HG03108 (cell line): ENCODE results near the gene TMEM61.
A peak's percentile ranks its signal among the peaks of the same experiment; 100 is the strongest.
"Not testable (repeated sequence)": the region's sequence is repeated elsewhere in the genome, so short reads cannot be mapped to it uniquely, and the experiment has no call there.

Source experiments
- ATAC-seq: cut with Tn5 transposase; IDR thresholded peaks from one replicate; pipeline ENCODE4 v1.9.1; 2021; ENCODE audit warnings: moderate library complexity; ENCODE audit not compliant: unreplicated experiment

TMEM61 gene

GRCh38 chr1:54980528-54981241 lies at the start of gene TMEM61:
Gene TMEM61, plus strand, starts transcription at chr1:54980628. Its CDS starts 438 bp downstream, at chr1:54981066.
- ATAC-seq = no peak

DNA sequence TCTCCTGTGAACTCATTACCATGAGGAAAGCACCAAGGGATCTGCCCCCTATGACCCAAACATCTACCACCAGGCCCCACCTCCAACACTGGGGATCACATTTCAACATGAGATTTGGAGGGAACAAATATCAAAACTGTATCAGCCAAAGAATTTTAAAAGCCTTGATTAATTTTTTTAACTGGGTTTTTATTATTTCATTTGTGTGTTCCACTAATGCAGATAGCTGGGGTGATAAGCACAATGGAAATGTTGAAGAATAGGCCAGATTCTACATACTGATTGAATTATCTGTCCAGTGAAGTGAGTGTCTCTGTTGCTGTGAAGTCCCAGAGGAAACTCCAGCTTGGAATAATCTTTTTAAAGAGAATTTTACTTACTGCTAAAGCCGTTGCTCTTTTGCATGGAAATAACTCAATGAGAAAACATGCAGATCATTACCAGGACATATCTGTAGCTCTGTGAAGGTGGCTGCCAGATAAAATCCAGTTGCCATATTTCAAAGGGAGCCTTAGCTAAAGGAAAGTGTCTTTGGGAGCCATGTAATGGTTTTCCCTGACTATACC lies 49.1 kb upstream of the TMEM61 start:
- ATAC-seq = no peak

DNA sequence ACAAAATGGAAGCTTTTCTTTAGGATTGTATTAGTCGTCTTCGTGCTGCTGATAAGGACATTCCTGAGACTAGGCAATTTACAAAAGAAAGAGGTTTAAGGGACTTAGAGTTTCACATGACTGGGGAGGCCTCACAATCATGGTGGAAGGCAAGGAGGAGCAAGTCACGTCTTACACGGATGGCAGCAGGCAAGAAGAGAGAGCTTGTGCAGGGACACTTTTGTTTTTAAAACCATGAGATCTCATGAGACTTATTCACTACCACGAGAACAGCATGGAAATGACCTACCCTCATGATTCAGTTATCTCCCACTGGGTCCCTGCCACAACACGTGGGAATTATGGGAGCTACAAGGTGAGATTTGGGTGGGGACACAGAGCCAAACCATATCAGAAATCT lies 46.3 kb upstream of the TMEM61 start:
- not testable (repeated sequence) for ATAC-seq

- no peak for ATAC-seq
Observed at GRCh38 chr1:54934869-54935268, 45.6 kb upstream of the TMEM61 start.

DNA sequence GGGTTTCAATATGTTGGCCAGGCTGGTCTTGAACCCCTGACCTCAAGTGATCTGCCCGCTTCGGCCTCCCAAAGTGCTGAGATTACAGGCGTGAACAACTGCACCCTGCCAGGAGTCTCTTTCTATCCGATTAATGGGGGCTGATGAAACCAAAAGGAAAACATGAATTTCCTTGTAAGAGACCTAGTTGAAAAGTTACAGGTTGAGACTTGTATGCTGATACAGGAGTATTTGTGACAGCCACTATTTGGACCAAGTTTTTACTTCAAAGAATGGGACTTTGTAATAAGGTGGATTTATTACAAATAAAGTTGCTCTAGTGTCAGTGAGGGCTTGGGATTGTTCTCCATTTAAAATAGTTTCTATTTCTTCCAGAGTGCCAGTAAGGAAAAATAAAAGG lies 43.6 kb upstream of the TMEM61 start:
- ATAC-seq = no peak

DNA sequence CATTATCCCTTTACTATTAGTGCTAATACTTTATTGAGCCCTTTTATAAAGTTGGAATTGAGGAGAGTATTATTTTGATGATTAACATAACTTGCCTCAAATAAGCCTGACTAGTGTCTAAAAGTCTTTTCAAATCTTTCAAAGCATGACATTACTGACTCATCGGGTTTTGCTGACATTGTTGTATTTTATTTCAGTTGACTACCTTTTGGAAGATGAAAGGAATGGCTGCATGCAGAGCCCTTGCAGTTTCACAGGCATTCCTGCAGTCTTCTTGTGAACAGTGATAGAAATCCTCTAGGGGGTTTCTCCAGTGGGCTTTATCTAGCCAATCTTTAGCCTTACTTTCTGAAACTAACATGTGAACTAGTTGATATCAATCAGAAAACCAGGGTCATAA lies 43.0 kb upstream of the TMEM61 start:
- no peak for ATAC-seq

DNA sequence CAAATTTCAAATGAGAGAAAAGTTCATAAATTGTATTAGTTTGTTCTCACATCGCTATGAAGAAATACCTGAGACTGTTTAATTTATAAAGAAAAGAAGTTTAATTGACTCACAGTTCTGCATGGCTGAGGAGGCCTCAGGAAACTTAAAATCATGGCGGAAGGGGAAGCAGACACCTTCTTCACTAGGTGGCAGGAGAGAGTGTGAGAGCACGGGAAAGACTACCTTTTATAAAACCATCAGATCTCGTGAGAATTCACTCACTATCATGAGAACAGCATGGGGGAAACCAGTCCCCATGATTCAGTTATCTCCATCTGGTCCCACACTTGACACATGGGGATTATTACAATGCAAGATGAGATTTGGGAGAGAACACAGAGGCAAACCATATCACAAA lies 41.5 kb upstream of the TMEM61 start:
- ATAC-seq = not testable (repeated sequence)

- no peak for ATAC-seq
Observed at GRCh38 chr1:54940042-54940441, 40.4 kb upstream of the TMEM61 start.

DNA sequence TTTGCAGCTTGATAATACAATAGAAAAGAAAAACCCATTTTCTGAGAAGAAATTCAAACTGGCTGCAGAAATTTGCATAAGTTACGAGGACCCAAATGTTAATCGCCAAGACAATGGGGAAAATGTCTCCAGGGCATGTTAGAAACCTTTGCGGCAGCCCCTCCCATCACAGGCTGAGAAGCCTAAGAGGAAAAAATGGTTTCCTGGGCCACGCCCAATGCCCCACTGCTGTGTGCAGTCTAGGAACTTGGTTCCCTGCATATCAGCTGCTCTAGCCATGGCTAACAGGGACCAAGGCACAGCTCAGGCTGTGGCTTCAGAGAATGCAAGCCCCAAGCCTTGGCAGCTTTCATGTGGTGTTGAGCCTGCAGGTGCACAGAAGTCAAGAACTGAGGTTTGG lies 37.5 kb upstream of the TMEM61 start:
- no peak for ATAC-seq

GRCh38 chr1:54944610-54945392 lies 35.6 kb upstream of the TMEM61 start:
- peak; percentile 72 for ATAC-seq

DNA sequence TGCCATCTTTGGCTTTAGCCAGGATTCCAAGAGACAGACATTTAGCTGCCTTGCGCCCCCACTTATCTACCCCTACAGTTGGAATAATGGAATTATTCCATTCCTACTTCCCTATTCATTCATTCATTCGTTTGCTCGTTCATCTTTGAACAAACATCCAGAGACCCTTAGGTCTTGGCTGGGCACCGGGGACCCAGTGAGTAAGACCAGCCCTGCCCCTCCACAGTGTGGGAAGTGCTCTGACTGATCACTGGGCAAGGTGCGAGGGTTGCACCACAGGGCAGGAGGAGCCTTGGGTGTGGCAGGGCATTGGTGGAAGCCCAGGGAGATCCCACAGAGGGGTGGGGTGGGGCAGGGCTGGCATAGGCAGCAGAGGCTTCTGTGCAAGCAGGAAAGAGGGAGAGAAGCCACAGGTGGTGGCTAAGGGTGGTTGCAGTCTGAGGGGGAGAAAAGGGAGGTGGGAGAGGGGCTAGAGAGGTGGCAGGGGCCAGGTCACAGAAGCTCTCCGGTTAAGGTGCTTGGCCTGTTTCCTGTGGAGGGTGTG lies 35.0 kb upstream of the TMEM61 start:
- no peak for ATAC-seq

- ATAC-seq = no peak
Observed at GRCh38 chr1:54947540-54947939, 32.9 kb upstream of the TMEM61 start.

GRCh38 chr1:54949053-54949452 lies 31.4 kb upstream of the TMEM61 start:
- ATAC-seq = no peak

- no peak for ATAC-seq
Observed at GRCh38 chr1:54950006-54950368, 30.4 kb upstream of the TMEM61 start.

DNA sequence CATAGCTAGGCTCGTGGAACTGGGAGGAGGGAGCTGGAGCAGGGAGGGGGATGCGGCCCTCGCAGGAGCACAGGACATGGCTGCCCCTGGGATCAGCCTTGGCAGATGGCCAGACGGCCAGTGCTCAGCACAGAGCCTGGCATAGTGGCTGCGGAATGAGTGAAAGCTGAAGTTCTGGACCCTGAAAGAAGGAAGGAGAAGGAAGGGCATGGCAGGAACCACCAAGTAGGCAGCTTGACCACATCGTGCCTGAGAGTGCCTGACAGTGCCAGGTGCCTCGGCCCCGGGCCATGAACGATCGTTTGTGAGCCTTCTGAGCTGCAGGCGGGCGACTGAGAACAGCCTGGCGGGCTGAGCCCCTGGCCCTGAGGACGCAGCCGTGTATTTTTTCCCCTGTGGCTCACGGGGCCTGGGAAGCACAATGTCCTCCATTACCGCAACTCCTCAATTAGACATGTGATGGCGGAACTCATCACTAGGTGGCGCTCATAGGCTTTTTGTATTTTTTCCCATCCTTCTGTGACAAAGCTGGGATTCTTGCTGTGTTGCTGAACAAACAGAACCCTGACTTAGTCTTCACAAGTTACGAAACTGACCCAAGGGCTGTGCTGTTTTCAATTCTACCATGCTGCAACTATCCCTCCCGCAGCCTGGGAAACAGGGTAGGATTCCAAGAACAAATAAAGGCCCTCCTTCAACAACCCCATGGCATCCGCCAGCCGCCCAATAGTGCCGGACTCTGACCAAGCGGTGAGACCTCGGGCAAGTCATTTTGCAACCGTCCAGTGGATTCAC lies 29.9 kb upstream of the TMEM61 start:
- ATAC-seq = no peak

DNA sequence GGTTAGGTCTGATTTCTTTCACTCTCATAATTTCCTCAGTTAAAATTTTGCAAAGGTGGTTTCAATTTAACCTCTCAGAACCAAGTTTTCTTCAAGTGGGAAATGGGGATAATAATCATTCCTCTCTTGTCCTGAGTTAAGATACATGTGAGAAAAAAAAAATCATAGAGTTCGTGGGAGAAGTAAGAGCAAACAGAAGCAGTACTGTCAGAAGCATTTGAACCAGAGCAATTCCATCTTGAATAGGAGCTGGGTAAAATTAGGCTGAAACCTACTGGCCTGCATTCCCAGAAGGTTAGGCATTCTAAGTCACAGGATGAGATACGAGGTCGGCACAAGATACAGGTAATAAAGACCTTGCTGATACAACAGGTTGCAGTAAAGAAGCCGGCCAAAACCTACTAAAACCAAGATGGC lies 28.6 kb upstream of the TMEM61 start:
- no peak for ATAC-seq

- ATAC-seq = no peak
Observed at GRCh38 chr1:54952950-54953718, 27.3 kb upstream of the TMEM61 start.

DNA sequence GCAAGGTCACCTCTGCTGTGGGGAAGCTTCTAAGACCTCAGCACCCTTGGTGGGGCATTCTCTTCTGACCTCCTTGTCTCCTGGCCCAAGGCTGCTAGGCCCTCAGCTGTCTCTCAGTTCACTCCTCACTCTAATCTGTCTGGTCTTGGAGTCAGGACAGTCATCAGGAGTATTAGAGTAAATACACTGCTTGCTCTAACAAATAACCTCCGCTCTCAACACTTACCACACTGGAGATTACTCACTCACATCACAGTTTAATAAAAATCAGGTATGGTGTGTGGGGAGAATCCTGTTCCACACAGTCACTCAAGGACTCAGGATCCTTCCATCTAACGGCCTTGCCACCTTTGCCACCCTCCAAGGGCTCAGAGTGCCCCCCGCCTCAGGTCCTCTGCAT lies 26.6 kb upstream of the TMEM61 start:
- no peak for ATAC-seq

GRCh38 chr1:54955359-54955758 lies 25.1 kb upstream of the TMEM61 start:
- no peak for ATAC-seq

DNA sequence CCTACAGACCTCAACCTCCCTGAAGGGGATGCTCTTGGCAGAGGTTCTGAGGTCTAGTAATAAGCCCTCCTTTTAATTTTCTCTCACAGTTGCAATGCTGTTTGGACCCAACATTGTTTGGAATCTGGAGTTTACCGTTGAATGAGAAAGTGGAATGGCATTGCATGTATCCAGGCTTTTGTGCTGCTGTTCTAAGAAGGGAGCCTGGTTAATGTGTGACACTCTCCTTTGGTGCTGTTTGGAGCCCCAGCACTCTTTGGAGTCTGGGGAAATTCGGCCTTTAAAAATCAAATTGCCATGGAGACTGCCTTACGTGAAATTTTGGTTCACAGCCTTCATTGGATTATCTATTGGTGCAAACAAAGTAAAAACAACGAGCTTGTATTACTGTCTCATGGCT lies 23.7 kb upstream of the TMEM61 start:
- ATAC-seq = no peak
